H1 (cell line): ENCODE results near the gene ASB13. TPM values are rescaled to one million over a fixed set of nuclear protein-coding genes. Genes with fewer than 3 reads are reported as not detected.

ENCODE experiments used
- CTCF ChIA-PET: fragments of 300-600 bp; sonication (Branson Sonifier 250); formaldehyde crosslinking; loops from one replicate; lab custom pipeline; 2021; ENCODE audit not compliant: partially characterized antibody; lab: Charles Lee
- POLR2A ChIA-PET: fragments of 300-600 bp; sonication (Branson Sonifier 250); formaldehyde crosslinking; loops from one replicate; lab custom pipeline; 2021; ENCODE audit warnings: inconsistent platforms; ENCODE audit not compliant: partially characterized antibody; lab: Charles Lee
- DNase-seq, 2 experiments: peaks; one replicate each; pipeline versions ENCODE4 v3.0.0 to v3.0.0-alpha.2; 2010 to 2022; ENCODE audit warnings: low spot score in 2 of 2, low read depth in 1 of 2, mixed read lengths in 1 of 2
- FAIRE-seq: peaks from 2 replicates; lab custom pipeline; 2011; peaks lifted over from hg19 to GRCh38; lab: Jason Lieb, UNC
- H2AFZ ChIP-seq: 2 replicates; pipeline ENCODE4 v1.8.1; 2012; ENCODE audit warnings: low read length, inconsistent platforms
- H2AK5ac ChIP-seq: 2 replicates; pipeline ENCODE4 v1.6.1; 2013; ENCODE audit warnings: low read depth, low read length
- H2BK120ac ChIP-seq: replicated peaks from 2 replicates; pipeline ENCODE3; 2013; ENCODE audit warnings: low read depth, low read length, inconsistent platforms
- H2BK12ac ChIP-seq: 2 replicates; pipeline ENCODE4 v1.6.1; 2013; ENCODE audit warnings: low read depth, low read length
- H2BK15ac ChIP-seq: 2 replicates; pipeline ENCODE4 v1.6.1; 2013; ENCODE audit warnings: low read length
- H2BK20ac ChIP-seq: 2 replicates; pipeline ENCODE4 v1.6.1; 2013; ENCODE audit warnings: low read length
- H2BK5ac ChIP-seq: 2 replicates; pipeline ENCODE4 v1.6.1; 2013; ENCODE audit warnings: low read depth, low read length
- H3K14ac ChIP-seq: 2 replicates; pipeline ENCODE4 v1.6.1; 2013; ENCODE audit warnings: inconsistent platforms; ENCODE audit not compliant: insufficient read length
- H3K18ac ChIP-seq: 2 replicates; pipeline ENCODE4 v1.6.1; 2013; ENCODE audit warnings: low read length; ENCODE audit errors: extremely low read depth
- H3K23ac ChIP-seq: 2 replicates; pipeline ENCODE4 v1.6.1; 2013; ENCODE audit warnings: inconsistent platforms; ENCODE audit not compliant: insufficient read length
- H3K23me2 ChIP-seq: 2 replicates; pipeline ENCODE4 v1.6.1; 2013; ENCODE audit warnings: low read depth, low read length
- H3K27ac ChIP-seq: 2 replicates; pipeline ENCODE4 v1.6.1; 2011; ENCODE audit warnings: low read depth, low read length, inconsistent platforms
- H3K27me3 ChIP-seq, 4 experiments: replicated peaks in 1 of 4; 1 replicate in 1 of 4; 2 replicates in 3 of 4; pipeline versions ENCODE4 v1.6.1 to v1.8.1; 2011 to 2013; ENCODE audit warnings: low read length in 3 of 4, mild to moderate bottlenecking in 3 of 4, inconsistent platforms in 2 of 4, mixed read lengths in 2 of 4, moderate library complexity in 1 of 4; ENCODE audit not compliant: control insufficient read depth in 3 of 4, insufficient read depth in 3 of 4; ENCODE audit errors: extremely low read depth in 1 of 4
- H3K36me3 ChIP-seq, 4 experiments: 2 replicates each; pipeline versions ENCODE4 v1.6.1 to v1.8.1; 2011 to 2013; ENCODE audit warnings: mild to moderate bottlenecking in 4 of 4, low read length in 3 of 4, moderate library complexity in 2 of 4, control low read depth in 1 of 4, inconsistent platforms in 1 of 4; ENCODE audit not compliant: insufficient read depth in 4 of 4, control insufficient read depth in 2 of 4
- H3K4ac ChIP-seq: replicated peaks from 2 replicates; pipeline ENCODE3; 2013; ENCODE audit warnings: low read length, low read depth, mixed read lengths, inconsistent platforms; ENCODE audit not compliant: insufficient read length
- H3K4me1 ChIP-seq, 4 experiments: replicated peaks in 1 of 4; 1 replicate in 1 of 4; 2 replicates in 3 of 4; pipeline versions ENCODE4 v1.6.1 to v1.8.1; 2011 to 2013; ENCODE audit warnings: low read length in 3 of 4, inconsistent platforms in 2 of 4, mixed read lengths in 1 of 4; ENCODE audit not compliant: insufficient read depth in 4 of 4, control insufficient read depth in 3 of 4
- H3K4me2 ChIP-seq, 2 experiments: 2 replicates each; pipeline versions ENCODE4 v1.6.1 to v1.8.1; 2011 to 2013; ENCODE audit warnings: low read depth in 2 of 2, low read length in 2 of 2, control low read depth in 1 of 2, inconsistent platforms in 1 of 2, mild to moderate bottlenecking in 1 of 2; ENCODE audit not compliant: insufficient read depth in 1 of 2
- H3K4me3 ChIP-seq, 4 experiments: fragments of 200-600, 300-600 bp in 1 of 4; sonication (generic), shearing (Covaris generic), sonication (Bioruptor Twin) in 1 of 4; 2 replicates each; pipeline versions ENCODE4 v1.5.1 to v1.8.1; 2011 to 2016; ENCODE audit warnings: low read length in 4 of 4, low read depth in 3 of 4, control low read depth in 2 of 4, inconsistent platforms in 2 of 4, mild to moderate bottlenecking in 2 of 4, mixed read lengths in 1 of 4, moderate library complexity in 1 of 4; ENCODE audit not compliant: insufficient read depth in 2 of 4; ENCODE audit errors: extremely low read depth in 1 of 4
- H3K56ac ChIP-seq: replicated peaks from 2 replicates; pipeline ENCODE3; 2013; ENCODE audit warnings: low read depth, mild to moderate bottlenecking, mixed read lengths, low read length, inconsistent platforms; ENCODE audit not compliant: insufficient read length
- H3K79me1 ChIP-seq: 2 replicates; pipeline ENCODE4 v1.6.1; 2013; ENCODE audit warnings: low read depth, low read length, control low read depth
- H3K79me2 ChIP-seq, 2 experiments: 2 replicates each; pipeline versions ENCODE4 v1.6.1 to v1.8.1; 2012 to 2013; ENCODE audit warnings: low read length in 2 of 2, mild to moderate bottlenecking in 2 of 2, inconsistent platforms in 1 of 2; ENCODE audit not compliant: insufficient read depth in 2 of 2, control insufficient read depth in 1 of 2
- H3K9ac ChIP-seq, 4 experiments: replicated peaks in 1 of 4; 1 replicate in 1 of 4; 2 replicates in 3 of 4; pipeline versions ENCODE4 v1.6.1 to v1.8.1; 2011 to 2013; ENCODE audit warnings: low read depth in 3 of 4, low read length in 3 of 4, control low read depth in 2 of 4, mild to moderate bottlenecking in 2 of 4, moderate library complexity in 2 of 4, inconsistent platforms in 1 of 4; ENCODE audit errors: extremely low read depth in 1 of 4
- H3K9me3 ChIP-seq, 2 experiments: 2 replicates each; pipeline versions ENCODE4 v1.6.1 to v1.8.1; 2012 to 2013; ENCODE audit warnings: mild to moderate bottlenecking in 2 of 2, moderate library complexity in 2 of 2, control low read depth in 1 of 2, inconsistent platforms in 1 of 2, low read depth in 1 of 2, low read length in 1 of 2, mixed read lengths in 1 of 2; ENCODE audit not compliant: insufficient read depth in 2 of 2
- H4K20me1 ChIP-seq, 2 experiments: replicated peaks in 1 of 2; 2 replicates each; pipeline versions ENCODE3 to v1.8.1; 2011 to 2013; ENCODE audit warnings: inconsistent platforms in 2 of 2, low read length in 2 of 2, mild to moderate bottlenecking in 1 of 2; ENCODE audit not compliant: insufficient read depth in 2 of 2, control insufficient read depth in 1 of 2
- H4K5ac ChIP-seq: 2 replicates; pipeline ENCODE4 v1.6.1; 2013; ENCODE audit warnings: low read length, low read depth, mixed read lengths, inconsistent platforms; ENCODE audit not compliant: insufficient read length
- H4K8ac ChIP-seq: 2 replicates; pipeline ENCODE4 v1.8.0; 2013; ENCODE audit warnings: mild to moderate bottlenecking, moderate library complexity, low read length, inconsistent platforms; ENCODE audit not compliant: insufficient read depth; ENCODE audit errors: extremely low read depth
- H4K91ac ChIP-seq: replicated peaks from 2 replicates; pipeline ENCODE3; 2013; ENCODE audit warnings: low read length, mixed read lengths, inconsistent platforms; ENCODE audit not compliant: insufficient read length
- CHD1 ChIP-seq: IDR thresholded peaks from 2 replicates; pipeline ENCODE4 v1.6.1; 2012; ENCODE audit warnings: low read depth, low read length, improper control_type of control experiment
- CREB1 ChIP-seq: IDR thresholded peaks from 2 replicates; pipeline ENCODE4 v1.6.1; 2012; ENCODE audit warnings: inconsistent platforms
- CTCF ChIP-seq, 3 experiments: IDR thresholded peaks; 1 replicate in 2 of 3; 2 replicates in 1 of 3; pipeline versions ENCODE4 v1.5.1 to v1.6.1; 2011; ENCODE audit warnings: low read length in 3 of 3, mild to moderate bottlenecking in 3 of 3, inconsistent platforms in 2 of 3, low read depth in 1 of 3, moderate library complexity in 1 of 3; ENCODE audit not compliant: insufficient read depth in 1 of 3; ENCODE audit errors: control extremely low read depth in 1 of 3
- E2F6 ChIP-seq: IDR thresholded peaks from 2 replicates; pipeline ENCODE4 v1.6.1; 2012; ENCODE audit warnings: inconsistent platforms
- EZH2 ChIP-seq: fragments of 200-600 bp; sonication (generic); IDR thresholded peaks from 2 replicates; pipeline ENCODE4 v1.7.1; 2012; ENCODE audit warnings: low read depth, mild to moderate bottlenecking, moderate library complexity, low read length, inconsistent platforms; ENCODE audit not compliant: severe bottlenecking
- POLR2AphosphoS5 ChIP-seq: IDR thresholded peaks from 2 replicates; pipeline ENCODE4 v1.6.1; 2011; ENCODE audit warnings: low read depth, low read length
- RBBP5 ChIP-seq: IDR thresholded peaks from 2 replicates; pipeline ENCODE4 v1.7.1; 2012; ENCODE audit warnings: low read depth, mild to moderate bottlenecking, inconsistent platforms, low read length, moderate library complexity, borderline replicate concordance
- TAF1 ChIP-seq: IDR thresholded peaks from 2 replicates; pipeline ENCODE4 v1.6.1; 2011; ENCODE audit warnings: mild to moderate bottlenecking, low read depth, low read length
- TBP ChIP-seq: IDR thresholded peaks from 2 replicates; pipeline ENCODE4 v1.6.1; 2011; ENCODE audit warnings: low read depth, low read length, improper control_type of control experiment
- TCF12 ChIP-seq: IDR thresholded peaks from 2 replicates; pipeline ENCODE4 v1.6.1; 2011; ENCODE audit warnings: low read depth, mild to moderate bottlenecking, low read length
- WGBS, 2 experiments: shearing (Covaris generic) in 1 of 2; methylation state at CpG; one replicate each; pipeline versions ENCODE4 v1.1.6 to v1.1.7; 2013 to 2015; ENCODE audit warnings: low lambda C conversion rate in 2 of 2, mixed read lengths in 2 of 2, inconsistent platforms in 1 of 2, low coverage in 1 of 2, missing lambda C conversion rate in 1 of 2; ENCODE audit not compliant: insufficient replicate concordance in 2 of 2, insufficient coverage in 1 of 2, insufficient read length in 1 of 2; ENCODE audit errors: extremely low coverage in 1 of 2, missing lambda C conversion rate in 1 of 2; 5-methylcytosine and 5-hydroxymethylcytosine counted together
- polyA plus RNA-seq, 7 experiments: library from polyadenylated mRNA; depleted of rRNA in 3 of 7; stranded (reverse) in 5 of 7; unstranded in 2 of 7; fragments of >200 nt in 5 of 7; fragments of 200-250 nt in 2 of 7; gene quantifications; 1 replicate in 5 of 7; 2 replicates in 1 of 7; 4 replicates in 1 of 7; pipeline versions ENCODE4 v1.2.1 to v1.2.3, GENCODE V29; 2011 to 2013; ENCODE audit warnings: missing spikeins in 2 of 7, mixed read lengths in 2 of 7
- total RNA-seq: library from RNA; stranded (reverse); fragmentation: NEBNext Ultra II Directional; extraction: Animal tissue kit (Norgen Biotek cat#: 25700); gene quantifications from 2 replicates; pipeline ENCODE4 v1.2.1, GENCODE V29; 2021

The ASB13 gene
- total and polyA plus RNA-seq, 2 of the 8 experiments (the other 6 are each of a cell fraction or from before 2014, with no cell fraction given) = 12.3 to 20.2 TPM

- Histone ChIP-seq H4K20me1 (no peaks in the 10 kb centered on the region), H3K14ac (no peak overlapping the region), H3K56ac (no peak overlapping the region), H2BK12ac (no peak overlapping the region), H2BK15ac (no peak overlapping the region), H3K4me3 (no peak overlapping the region), H2BK120ac (no peak overlapping the region), H3K4me2 (no peak overlapping the region), H4K5ac (no peak overlapping the region), H3K79me2 (no peaks in the 10 kb centered on the region), H3K79me1 (no peaks in the 10 kb centered on the region), H2AFZ (no peak overlapping the region), H4K91ac (no peak overlapping the region), H3K4me1 (peaks cover 0 to 5% (median 0%) of the 10 kb centered on the region in 4 experiments; a peak in 2 of 7 replicates), H3K9me3 (no peaks in the 10 kb centered on the region), H4K8ac (no peak overlapping the region), H2BK5ac (no peak overlapping the region), H3K36me3 (no peaks in the 10 kb centered on the region), H2AK5ac (no peak overlapping the region), H3K23ac (no peak overlapping the region), H3K23me2 (no peaks in the 10 kb centered on the region), H3K18ac (no peak overlapping the region), H3K4ac (no peak overlapping the region), H3K27me3 (no peaks in the 10 kb centered on the region), H3K9ac (no peak overlapping the region), H3K27ac (no peak overlapping the region), H2BK20ac (no peak overlapping the region)
- WGBS, 2 experiments = 89% methylated on average over 6 of the region's 6 CpGs; no CpG with 5 or more reads in 1 of the 2 experiments
- ChIA-PET CTCF (interaction anchor here (1.3 to 14.0 kb wide), 2 partner anchors 11 to 190 kb away, joined by 6 to 200 read pairs; no protein-coding TSS in a partner anchor), POLR2A (no interaction called here)
- TF ChIP-seq TBP = no peak
- no peak for TF ChIP-seq EZH2
- TF ChIP-seq E2F6 = no peak
- no peak for TF ChIP-seq TAF1
- no peak for TF ChIP-seq RBBP5
- TF ChIP-seq CREB1 = no peak
- no peak for TF ChIP-seq TCF12
- TF ChIP-seq CTCF (IDR thresholded peaks at IDR 0.05; ENCODE audit: control extremely low read depth in 1 of 3, insufficient read depth in 1 of 3, low read depth in 1 of 3, low read length in 3 of 3) = no peak
- no peak for TF ChIP-seq CHD1
- no peak for TF ChIP-seq POLR2AphosphoS5
- DNase-seq = no peak
- FAIRE-seq = no peak
These were observed 33.1 kb downstream of the ASB13 start for GRCh38 chr10:5633166-5633749.
